ENCODE data around the gene RIPK3.

- TF ChIP-seq CTCF (IDR thresholded peaks at IDR 0.05; ENCODE audit: borderline replicate concordance, extremely low read depth, low read length, poor library complexity, severe bottlenecking) (peak; percentile 54), EZH2 (IDR thresholded peaks at IDR 0.05; ENCODE audit: borderline replicate concordance, low read depth, low read length, severe bottlenecking) (no peak)
These were observed 42.4 kb downstream of the RIPK3 start for GRCh38 chr14:24297190-24297964.

All from DND-41 (cell line).